HCT116 (cell line): ENCODE data around the gene SYNE1. TPM values are rescaled to one million over a fixed set of nuclear protein-coding genes. Genes with fewer than 3 reads are reported as not detected.

Source experiments
- ATAC-seq: fragments of 200-7000 bp; cut with Tn5 transposase; 2 replicates; pipeline ENCODE4 v1.9.1; 2020; ENCODE audit warnings: mild to moderate bottlenecking, moderate library complexity
- BruUV-seq: library from RNA; stranded (reverse); fragments of 400-500 nt; replicated peaks from 2 replicates; lab custom pipeline; 2021; lab: Mats Ljungman, UMichigan
- CTCF ChIA-PET: fragments of 300-600 bp; sonication (Branson Sonifier 250); formaldehyde crosslinking; loops from one replicate; lab custom pipeline; 2021; ENCODE audit warnings: antibody characterized with exemption; lab: Charles Lee
- POLR2A ChIA-PET: fragments of 300-600, 350-600 bp; sonication (Branson Sonifier 250); formaldehyde crosslinking; loops from one replicate; lab custom pipeline; 2021; ENCODE audit warnings: antibody characterized with exemption; lab: Charles Lee
- RAD21 ChIA-PET, 2 experiments: fragments of 300-600 bp; sonication (Branson Sonifier 250); formaldehyde crosslinking; loops; one replicate each; lab custom pipeline; 2023; ENCODE audit warnings: low total read pairs in 2 of 2; ENCODE audit not compliant: uncharacterized antibody in 2 of 2, unreplicated experiment in 2 of 2, low non-redundant PET in 1 of 2; lab: Charles Lee
- DNase-seq: peaks from one replicate; pipeline ENCODE4 v3.0.0-alpha.2; 2010; ENCODE audit warnings: low read depth, low spot score
- H2AFZ ChIP-seq: fragments of 200-600 bp; shearing (Covaris generic), sonication (generic); 2 replicates; pipeline ENCODE4 v1.6.1; 2017; ENCODE audit warnings: low read depth, mixed run types, mixed read lengths, antibody characterized with exemption, low read length; ENCODE audit not compliant: poor library complexity, severe bottlenecking
- H3K27ac ChIP-seq: 2 replicates; pipeline ENCODE4 v1.5.1; 2012; ENCODE audit warnings: low read depth, low read length
- H3K27me3 ChIP-seq: fragments of 200-600 bp; sonication (generic); 2 replicates; pipeline ENCODE4 v1.6.1; 2016; ENCODE audit warnings: mixed run types, low read length, mixed read lengths; ENCODE audit not compliant: insufficient read depth
- H3K36me3 ChIP-seq, 2 experiments: fragments of 200-500 bp in 1 of 2; fragments of 200-600 bp in 1 of 2; sonication (Bioruptor generic) in 1 of 2; sonication (generic) in 1 of 2; 2 replicates each; pipeline versions ENCODE4 v1.5.1 to v1.6.1; 2014 to 2016; ENCODE audit warnings: low read length in 2 of 2, inconsistent platforms in 1 of 2, mixed read lengths in 1 of 2, mixed run types in 1 of 2; ENCODE audit not compliant: insufficient read depth in 2 of 2, control insufficient read depth in 1 of 2
- H3K4me1 ChIP-seq, 2 experiments: fragments of 200-600 bp in 1 of 2; sonication (generic) in 1 of 2; 2 replicates each; pipeline versions ENCODE4 v1.5.1 to v1.6.1; 2012 to 2017; ENCODE audit warnings: low read length in 2 of 2, inconsistent platforms in 1 of 2, mild to moderate bottlenecking in 1 of 2, mixed read lengths in 1 of 2, mixed run types in 1 of 2, moderate library complexity in 1 of 2; ENCODE audit not compliant: insufficient read depth in 2 of 2, control insufficient read depth in 1 of 2
- H3K4me2 ChIP-seq: fragments of 200-600 bp; sonication (generic); 2 replicates; pipeline ENCODE4 v1.6.1; 2017; ENCODE audit warnings: mixed run types, low read length, mixed read lengths
- H3K4me3 ChIP-seq, 2 experiments: fragments of 200-600 bp in 1 of 2; sonication (generic) in 1 of 2; replicated peaks in 1 of 2; 2 replicates each; pipeline ENCODE4 v1.5.1; 2011 to 2016; ENCODE audit warnings: low read length in 2 of 2, control low read depth in 1 of 2, low read depth in 1 of 2, mild to moderate bottlenecking in 1 of 2, mixed read lengths in 1 of 2, mixed run types in 1 of 2
- H3K79me2 ChIP-seq: fragments of 200-600 bp; sonication (generic); 2 replicates; pipeline ENCODE4 v1.6.1; 2017; ENCODE audit warnings: mild to moderate bottlenecking, mixed run types, low read length, moderate library complexity, mixed read lengths; ENCODE audit not compliant: insufficient read depth
- H3K9ac ChIP-seq: fragments of 200-600 bp; sonication (generic); 2 replicates; pipeline ENCODE4 v1.6.1; 2016; ENCODE audit warnings: low read length, mixed read lengths
- H3K9me2 ChIP-seq: fragments of 200-600 bp; sonication (generic), shearing (Covaris generic); 2 replicates; pipeline ENCODE4 v1.6.1; 2017; ENCODE audit warnings: mixed run types, mild to moderate bottlenecking, moderate library complexity; ENCODE audit not compliant: insufficient read depth
- H3K9me3 ChIP-seq, 2 experiments: fragments of 200-500 bp in 1 of 2; fragments of 200-600 bp in 1 of 2; sonication (Bioruptor generic) in 1 of 2; sonication (generic) in 1 of 2; 2 replicates each; pipeline ENCODE4 v1.6.1; 2014 to 2017; ENCODE audit warnings: low read length in 2 of 2, mixed read lengths in 2 of 2, inconsistent platforms in 1 of 2, low read depth in 1 of 2, mild to moderate bottlenecking in 1 of 2, mixed run types in 1 of 2, moderate library complexity in 1 of 2; ENCODE audit not compliant: control insufficient read depth in 1 of 2, insufficient read depth in 1 of 2
- H4K20me1 ChIP-seq: fragments of 200-600 bp; sonication (generic), shearing (Covaris generic); 2 replicates; pipeline ENCODE4 v1.6.1; 2017; ENCODE audit warnings: mixed run types, mild to moderate bottlenecking, moderate library complexity; ENCODE audit not compliant: insufficient read depth
- EGR1 ChIP-seq: IDR thresholded peaks from 2 replicates; pipeline ENCODE4 v1.6.1; 2012; ENCODE audit warnings: low read depth
- ELF1 ChIP-seq: IDR thresholded peaks from 2 replicates; pipeline ENCODE4 v1.6.1; 2012; ENCODE audit warnings: low read depth, borderline replicate concordance
- SRF ChIP-seq: IDR thresholded peaks from 2 replicates; pipeline ENCODE4 v1.6.1; 2012; ENCODE audit warnings: low read depth
- TCF7L2 ChIP-seq: IDR thresholded peaks from 2 replicates; pipeline ENCODE4 v1.7.0; 2011; ENCODE audit warnings: borderline replicate concordance, inconsistent platforms; ENCODE audit not compliant: insufficient read depth, insufficient read length; ENCODE audit errors: extremely low read depth
- ZNF274 ChIP-seq: fragments of 200-500 bp; sonication (Bioruptor generic); IDR thresholded peaks from 2 replicates; pipeline ENCODE4 v1.6.1; 2014; ENCODE audit warnings: mild to moderate bottlenecking, low read depth, low read length, inconsistent platforms
- intact Hi-C: fragments of 100-400 bp; cut with micrococcal nuclease; formaldehyde crosslinking; loops from 2 replicates; pipeline ENCODE4 v1.10.0; 2022
- total RNA-seq: library from RNA; stranded (reverse); gene quantifications from one replicate; pipeline ENCODE4 v1.2.1, GENCODE V29; 2021; ENCODE audit not compliant: unreplicated experiment
- TF ChIP-seq, protein P1 (sequence below), 3 experiments: fragments of 200-600 bp in 1 of 3; sonication (generic) in 1 of 3; IDR thresholded peaks in 2 of 3; conservative IDR thresholded peaks in 1 of 3; 2 replicates each; pipeline ENCODE4 v1.5.1; 2012 to 2017; ENCODE audit warnings: low read depth in 2 of 3, low read length in 2 of 3, antibody characterized with exemption in 1 of 3, borderline replicate concordance in 1 of 3, control low read depth in 1 of 3, mild to moderate bottlenecking in 1 of 3, mixed read lengths in 1 of 3, mixed run types in 1 of 3, moderate library complexity in 1 of 3; ENCODE audit not compliant: insufficient read depth in 1 of 3
- TF ChIP-seq, protein P2 (sequence below): IDR thresholded peaks from 2 replicates; pipeline ENCODE4 v1.6.1; 2012
- TF ChIP-seq, protein P3 (sequence below): IDR thresholded peaks from 2 replicates; pipeline ENCODE4 v1.6.1; 2012
- TF ChIP-seq, protein P4 (sequence below): IDR thresholded peaks from 2 replicates; pipeline ENCODE4 v1.6.1; 2011; ENCODE audit warnings: mild to moderate bottlenecking, low read length, moderate library complexity; ENCODE audit not compliant: insufficient replicate concordance; ENCODE audit errors: extremely low read depth

Gene SYNE1
- total RNA-seq, 1 experiment from 2014 or later = 5.4 TPM

DNA sequence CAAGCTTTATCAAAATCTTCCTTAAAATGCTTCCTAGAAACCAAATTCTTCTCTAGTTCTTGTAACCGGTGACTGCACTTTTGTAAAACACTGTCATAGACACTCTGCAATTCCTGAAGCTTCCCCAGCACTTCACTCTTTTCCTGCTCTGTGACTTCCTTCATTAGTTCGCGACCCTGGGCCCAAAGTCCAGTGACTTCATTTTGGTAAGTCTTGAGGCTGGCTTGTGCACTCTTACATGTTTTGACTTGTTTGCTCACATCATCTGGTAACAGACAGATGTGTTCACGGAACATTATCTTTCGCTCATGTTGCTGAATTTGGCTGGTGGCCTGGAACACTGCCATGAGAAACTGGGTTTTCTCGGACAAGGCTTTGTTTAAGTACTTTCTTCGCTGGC, 306.2 kb downstream of the SYNE1 start:
- intact Hi-C loops = no loop called here
- Histone ChIP-seq H3K4me3 (no peak overlapping the region), H3K9ac (no peak overlapping the region), H3K36me3 (no peaks in the 10 kb centered on the region), H3K4me2 (no peak overlapping the region), H3K9me3 (no peaks in the 10 kb centered on the region), H3K79me2 (no peaks in the 10 kb centered on the region), H3K9me2 (no peaks in the 10 kb centered on the region), H2AFZ (no peak overlapping the region), H3K27ac (no peak overlapping the region), H3K27me3 (no peaks in the 10 kb centered on the region), H3K4me1 (no peaks in the 10 kb centered on the region), H4K20me1 (no peaks in the 10 kb centered on the region)
- ChIA-PET POLR2A (no interaction called here), CTCF (no interaction called here), RAD21 (no interaction called here)
- DNase-seq (no peak), ATAC-seq (no peak)
- TF ChIP-seq, protein P1, sequence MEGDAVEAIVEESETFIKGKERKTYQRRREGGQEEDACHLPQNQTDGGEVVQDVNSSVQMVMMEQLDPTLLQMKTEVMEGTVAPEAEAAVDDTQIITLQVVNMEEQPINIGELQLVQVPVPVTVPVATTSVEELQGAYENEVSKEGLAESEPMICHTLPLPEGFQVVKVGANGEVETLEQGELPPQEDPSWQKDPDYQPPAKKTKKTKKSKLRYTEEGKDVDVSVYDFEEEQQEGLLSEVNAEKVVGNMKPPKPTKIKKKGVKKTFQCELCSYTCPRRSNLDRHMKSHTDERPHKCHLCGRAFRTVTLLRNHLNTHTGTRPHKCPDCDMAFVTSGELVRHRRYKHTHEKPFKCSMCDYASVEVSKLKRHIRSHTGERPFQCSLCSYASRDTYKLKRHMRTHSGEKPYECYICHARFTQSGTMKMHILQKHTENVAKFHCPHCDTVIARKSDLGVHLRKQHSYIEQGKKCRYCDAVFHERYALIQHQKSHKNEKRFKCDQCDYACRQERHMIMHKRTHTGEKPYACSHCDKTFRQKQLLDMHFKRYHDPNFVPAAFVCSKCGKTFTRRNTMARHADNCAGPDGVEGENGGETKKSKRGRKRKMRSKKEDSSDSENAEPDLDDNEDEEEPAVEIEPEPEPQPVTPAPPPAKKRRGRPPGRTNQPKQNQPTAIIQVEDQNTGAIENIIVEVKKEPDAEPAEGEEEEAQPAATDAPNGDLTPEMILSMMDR (IDR thresholded peaks at IDR 0.05 in 2 of 3, conservative IDR thresholded peaks at IDR 0.05 in 1 of 3; ENCODE audit: borderline replicate concordance in 1 of 3, insufficient read depth in 1 of 3, low read depth in 2 of 3, low read length in 2 of 3) = no peak
- TF ChIP-seq SRF = no peak
- TF ChIP-seq, protein P2, sequence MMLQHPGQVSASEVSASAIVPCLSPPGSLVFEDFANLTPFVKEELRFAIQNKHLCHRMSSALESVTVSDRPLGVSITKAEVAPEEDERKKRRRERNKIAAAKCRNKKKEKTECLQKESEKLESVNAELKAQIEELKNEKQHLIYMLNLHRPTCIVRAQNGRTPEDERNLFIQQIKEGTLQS = no peak
- BruUV-seq = no TSS peak

DNA sequence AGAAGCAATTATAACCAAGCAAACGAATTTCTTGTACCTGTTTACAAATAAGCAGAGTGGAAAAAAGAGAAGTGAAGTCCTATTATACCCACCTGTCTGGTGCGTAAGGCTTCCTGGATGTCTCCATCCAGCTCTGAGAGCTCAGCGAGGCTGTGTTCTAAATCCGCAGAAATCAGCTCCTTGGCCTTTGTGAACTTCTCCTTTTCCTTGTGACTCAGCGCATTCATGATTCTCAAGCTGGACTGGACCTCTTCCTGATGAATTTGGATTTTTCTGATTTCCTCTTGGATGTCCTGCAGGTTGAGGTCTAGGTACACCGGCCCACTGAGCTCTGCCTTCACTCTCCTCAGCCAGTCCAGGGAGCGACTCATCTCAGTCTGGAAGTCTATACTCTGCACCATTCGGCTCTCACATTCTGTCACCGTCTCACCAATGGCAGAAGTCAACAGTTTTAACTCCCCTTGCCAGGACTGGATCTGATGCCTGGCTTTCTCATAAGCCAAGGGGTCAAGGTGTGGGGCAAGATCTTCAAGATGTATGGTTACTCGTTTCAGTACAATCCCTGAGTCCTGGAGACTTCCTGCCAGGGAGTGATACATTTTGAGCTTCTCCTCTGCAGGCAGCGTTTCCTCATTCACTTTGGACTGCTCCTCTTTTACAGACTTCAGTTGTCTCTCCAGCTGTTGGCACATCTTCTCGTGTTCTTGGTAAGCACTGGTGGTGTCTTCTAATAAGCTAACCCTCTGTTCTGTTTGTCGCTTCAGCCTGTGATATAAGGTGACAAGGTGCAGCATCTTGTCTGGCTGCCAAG, 307.3 kb downstream of the SYNE1 start:
- POLR2A ChIA-PET = interaction anchor here (0.6 kb wide), 1 partner anchor 711 kb away, joined by 4 read pairs; no protein-coding TSS in a partner anchor
- ATAC-seq (no peak), DNase-seq (no peak)
- no peak overlapping the region for H3K4me3 ChIP-seq
- no peak overlapping the region for H3K9ac ChIP-seq
- no TSS peak for BruUV-seq
- no peaks in the 10 kb centered on the region for H4K20me1 ChIP-seq
- RAD21 ChIA-PET = no interaction called here
- H3K4me1 ChIP-seq = no peaks in the 10 kb centered on the region
- no peaks in the 10 kb centered on the region for H3K9me3 ChIP-seq
- H3K36me3 ChIP-seq = no peaks in the 10 kb centered on the region
- TF ChIP-seq ELF1 (no peak), TCF7L2 (no peak), ZNF274 (no peak), EGR1 (no peak)
- TF ChIP-seq, protein P3, sequence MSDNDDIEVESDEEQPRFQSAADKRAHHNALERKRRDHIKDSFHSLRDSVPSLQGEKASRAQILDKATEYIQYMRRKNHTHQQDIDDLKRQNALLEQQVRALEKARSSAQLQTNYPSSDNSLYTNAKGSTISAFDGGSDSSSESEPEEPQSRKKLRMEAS = no peak
- TF ChIP-seq, protein P4, sequence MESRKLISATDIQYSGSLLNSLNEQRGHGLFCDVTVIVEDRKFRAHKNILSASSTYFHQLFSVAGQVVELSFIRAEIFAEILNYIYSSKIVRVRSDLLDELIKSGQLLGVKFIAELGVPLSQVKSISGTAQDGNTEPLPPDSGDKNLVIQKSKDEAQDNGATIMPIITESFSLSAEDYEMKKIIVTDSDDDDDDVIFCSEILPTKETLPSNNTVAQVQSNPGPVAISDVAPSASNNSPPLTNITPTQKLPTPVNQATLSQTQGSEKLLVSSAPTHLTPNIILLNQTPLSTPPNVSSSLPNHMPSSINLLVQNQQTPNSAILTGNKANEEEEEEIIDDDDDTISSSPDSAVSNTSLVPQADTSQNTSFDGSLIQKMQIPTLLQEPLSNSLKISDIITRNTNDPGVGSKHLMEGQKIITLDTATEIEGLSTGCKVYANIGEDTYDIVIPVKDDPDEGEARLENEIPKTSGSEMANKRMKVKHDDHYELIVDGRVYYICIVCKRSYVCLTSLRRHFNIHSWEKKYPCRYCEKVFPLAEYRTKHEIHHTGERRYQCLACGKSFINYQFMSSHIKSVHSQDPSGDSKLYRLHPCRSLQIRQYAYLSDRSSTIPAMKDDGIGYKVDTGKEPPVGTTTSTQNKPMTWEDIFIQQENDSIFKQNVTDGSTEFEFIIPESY = no peak
- intact Hi-C loops = no loop called here
- no peak overlapping the region for H2AFZ ChIP-seq
- H3K79me2 ChIP-seq = no peaks in the 10 kb centered on the region
- H3K27me3 ChIP-seq = no peaks in the 10 kb centered on the region
- CTCF ChIA-PET = interaction anchor here (1.6 kb wide), 1 partner anchor 9 kb away, joined by 6 read pairs; no protein-coding TSS in a partner anchor
- no peak overlapping the region for H3K4me2 ChIP-seq
- no peak overlapping the region for H3K27ac ChIP-seq
- H3K9me2 ChIP-seq = no peaks in the 10 kb centered on the region
